ENCODE measurements around the gene AXIN2. TPM values are rescaled to one million over a fixed set of nuclear protein-coding genes. Genes with fewer than 3 reads are reported as not detected.
A peak's percentile ranks its signal among the peaks of the same experiment; 100 is the strongest.

Gene AXIN2
- total RNA-seq, 2 donors from 2014 or later: 32.3 to 54.6 TPM

DNA sequence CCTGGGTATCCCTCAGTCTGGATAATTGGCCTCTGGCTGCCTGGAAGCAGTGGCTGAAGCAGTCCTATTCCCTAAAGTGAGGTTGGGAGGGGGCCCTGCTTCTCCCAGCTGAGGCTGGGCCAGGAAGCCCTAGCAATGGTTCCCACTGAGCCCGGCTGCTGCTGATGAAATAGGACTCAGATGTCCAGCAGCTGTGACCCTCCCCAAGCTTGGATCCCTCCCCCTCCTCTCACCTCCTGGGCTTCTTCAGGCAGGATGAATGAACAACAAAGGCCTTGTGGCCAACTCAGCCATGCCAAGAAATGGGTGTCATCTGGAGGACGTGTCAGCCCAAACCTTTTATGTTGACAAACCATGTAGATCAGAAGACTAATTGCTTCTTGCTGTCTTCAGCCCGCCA is 42.0 kb downstream of the AXIN2 start:
- H3K4me3 ChIP-seq: no peak overlapping the region
- no peaks in the 10 kb centered on the region for H3K36me3 ChIP-seq
- intact Hi-C loops (cut with DNase I): loop anchor here (5.0 kb wide), 2 partner anchors 38 to 52 kb away; no protein-coding TSS in a partner anchor
- no peak overlapping the region for H3K27ac ChIP-seq
- H3K9me3 ChIP-seq: no peaks in the 10 kb centered on the region
- 63% methylated on average over 3 of the region's 3 CpGs for WGBS
- TF ChIP-seq POLR2AphosphoS5 (IDR thresholded peaks at IDR 0.05): no peak
- TF ChIP-seq POLR2A (IDR thresholded peaks at IDR 0.05): no peak
- TF ChIP-seq, protein P1, sequence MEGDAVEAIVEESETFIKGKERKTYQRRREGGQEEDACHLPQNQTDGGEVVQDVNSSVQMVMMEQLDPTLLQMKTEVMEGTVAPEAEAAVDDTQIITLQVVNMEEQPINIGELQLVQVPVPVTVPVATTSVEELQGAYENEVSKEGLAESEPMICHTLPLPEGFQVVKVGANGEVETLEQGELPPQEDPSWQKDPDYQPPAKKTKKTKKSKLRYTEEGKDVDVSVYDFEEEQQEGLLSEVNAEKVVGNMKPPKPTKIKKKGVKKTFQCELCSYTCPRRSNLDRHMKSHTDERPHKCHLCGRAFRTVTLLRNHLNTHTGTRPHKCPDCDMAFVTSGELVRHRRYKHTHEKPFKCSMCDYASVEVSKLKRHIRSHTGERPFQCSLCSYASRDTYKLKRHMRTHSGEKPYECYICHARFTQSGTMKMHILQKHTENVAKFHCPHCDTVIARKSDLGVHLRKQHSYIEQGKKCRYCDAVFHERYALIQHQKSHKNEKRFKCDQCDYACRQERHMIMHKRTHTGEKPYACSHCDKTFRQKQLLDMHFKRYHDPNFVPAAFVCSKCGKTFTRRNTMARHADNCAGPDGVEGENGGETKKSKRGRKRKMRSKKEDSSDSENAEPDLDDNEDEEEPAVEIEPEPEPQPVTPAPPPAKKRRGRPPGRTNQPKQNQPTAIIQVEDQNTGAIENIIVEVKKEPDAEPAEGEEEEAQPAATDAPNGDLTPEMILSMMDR (IDR thresholded peaks at IDR 0.05): no peak
- DNase-seq (ENCODE audit: low spot score): no peak
- H3K4me1 ChIP-seq (replicated peaks): no peaks in the 10 kb centered on the region
- H3K27me3 ChIP-seq (replicated peaks; ENCODE audit: insufficient read depth): no peaks in the 10 kb centered on the region

DNA sequence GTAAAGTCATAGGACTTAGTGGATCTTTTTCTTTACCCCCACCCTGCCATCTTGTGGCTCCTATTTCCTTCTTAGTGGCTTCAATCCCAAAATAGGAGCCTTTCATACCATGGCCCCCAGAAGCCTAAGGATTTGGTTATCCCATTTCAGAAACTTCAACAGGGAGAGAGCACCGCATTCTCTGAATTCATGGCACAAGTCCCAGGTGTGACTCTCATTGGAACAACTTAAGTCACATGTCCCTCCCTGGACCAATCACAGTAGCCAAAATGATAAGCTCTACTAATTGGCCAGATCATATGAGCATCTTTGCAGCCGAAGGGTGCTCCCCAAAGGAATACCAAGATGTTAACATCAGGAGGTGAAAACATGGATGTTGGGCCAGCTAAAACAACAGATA is 43.2 kb downstream of the AXIN2 start:
- WGBS: 87% methylated on average over 2 of the region's 2 CpGs
- no peaks in the 10 kb centered on the region for H3K36me3 ChIP-seq
- intact Hi-C loops (cut with DNase I): loop anchor here (5.0 kb wide), 2 partner anchors 39 to 51 kb away; no protein-coding TSS in a partner anchor
- no peak overlapping the region for H3K4me3 ChIP-seq
- no peak overlapping the region for H3K27ac ChIP-seq
- no peaks in the 10 kb centered on the region for H3K9me3 ChIP-seq
- no peaks in the 10 kb centered on the region for H3K27me3 ChIP-seq (replicated peaks; ENCODE audit: insufficient read depth)
- no peaks in the 10 kb centered on the region for H3K4me1 ChIP-seq (replicated peaks)
- DNase-seq (ENCODE audit: low spot score): no peak
- TF ChIP-seq POLR2AphosphoS5 (IDR thresholded peaks at IDR 0.05) (no peak), POLR2A (IDR thresholded peaks at IDR 0.05) (no peak)
- TF ChIP-seq, protein P1 (IDR thresholded peaks at IDR 0.05): no peak

DNA sequence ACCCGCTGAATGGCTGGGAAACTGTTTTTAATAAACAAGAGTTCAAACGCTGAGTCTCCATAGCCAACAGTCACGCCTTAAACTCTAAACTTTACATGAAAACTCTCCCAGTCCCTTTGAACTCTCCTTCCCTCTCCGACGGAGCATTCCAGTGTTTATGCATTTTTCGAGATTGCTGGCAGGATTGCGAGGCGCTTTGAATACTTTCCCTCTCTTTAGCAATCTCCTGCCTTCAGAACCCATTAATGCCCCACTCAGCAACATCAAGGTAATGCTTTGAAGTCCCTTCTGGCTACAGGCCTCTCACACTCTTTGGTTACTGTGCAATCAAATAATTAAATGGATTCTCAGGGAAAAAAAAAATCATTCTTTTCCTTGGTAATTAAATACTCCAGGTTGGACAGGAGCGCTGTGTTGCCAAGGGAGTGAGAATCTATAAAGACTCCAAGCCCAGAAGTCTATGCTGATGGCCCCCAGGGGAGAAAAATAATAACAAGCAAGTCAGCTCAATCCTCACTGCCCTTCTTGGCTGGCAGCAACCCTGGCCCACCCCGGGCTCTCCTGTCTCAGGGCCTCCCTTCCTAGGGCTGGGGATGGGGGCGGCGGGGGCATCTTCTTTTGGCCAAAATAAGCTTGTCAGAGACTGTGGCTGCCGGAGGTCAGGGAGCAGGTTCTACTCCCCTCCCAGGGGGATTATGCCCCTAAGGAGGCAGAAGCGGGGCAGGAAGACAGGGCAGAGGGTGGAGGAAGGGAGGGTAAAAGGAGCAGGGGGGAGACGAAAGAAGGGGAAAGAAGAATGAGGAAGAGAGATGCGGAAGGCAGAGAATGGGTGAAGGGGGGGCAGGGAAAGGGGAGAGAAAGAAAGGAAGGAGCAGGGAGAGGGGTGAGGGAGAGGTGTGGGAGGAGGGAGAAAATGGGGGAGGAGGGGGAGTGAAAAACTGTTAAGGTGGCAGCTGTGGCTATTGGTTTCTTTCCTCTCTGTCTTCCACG is 45.2 kb downstream of the AXIN2 start:
- Histone ChIP-seq H3K27me3 (replicated peaks; ENCODE audit: insufficient read depth) (no peaks in the 10 kb centered on the region), H3K36me3 (no peaks in the 10 kb centered on the region), H3K4me1 (replicated peaks) (no peaks in the 10 kb centered on the region), H3K9me3 (no peaks in the 10 kb centered on the region), H3K27ac (no peak overlapping the region), H3K4me3 (no peak overlapping the region)
- TF ChIP-seq, protein P1 (IDR thresholded peaks at IDR 0.05): no peak
- no peak for TF ChIP-seq POLR2A (IDR thresholded peaks at IDR 0.05)
- peak; percentile 30 for TF ChIP-seq POLR2AphosphoS5 (IDR thresholded peaks at IDR 0.05)
- DNase-seq (ENCODE audit: low spot score): no peak
- WGBS: 26% methylated on average over 17 of the region's 17 CpGs
- intact Hi-C loops (cut with DNase I): loop anchor here (5.0 kb wide), 2 partner anchors 41 to 49 kb away; no protein-coding TSS in a partner anchor

DNA sequence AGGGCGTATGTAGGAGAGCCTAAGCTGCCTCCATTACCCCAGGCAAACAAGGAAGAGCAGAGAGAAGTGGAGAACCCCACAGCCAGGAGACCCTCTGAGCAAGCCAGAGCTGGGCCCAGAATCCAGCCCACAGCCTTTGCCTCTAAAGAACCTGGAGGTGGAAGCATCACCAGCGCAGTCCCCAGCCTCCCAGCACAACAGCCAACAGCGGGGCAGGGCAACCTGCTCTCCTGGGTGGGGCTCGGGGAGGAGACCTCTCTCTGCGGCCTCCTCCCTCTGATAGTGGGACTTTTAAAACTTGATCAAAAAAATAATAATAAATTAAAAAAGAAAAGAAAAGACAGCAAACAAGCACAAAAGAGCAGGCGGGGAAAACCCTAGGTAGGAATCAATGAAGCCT is 45.9 kb downstream of the AXIN2 start:
- intact Hi-C loops (cut with DNase I): loop anchor here (5.0 kb wide), 2 partner anchors 42 to 48 kb away; no protein-coding TSS in a partner anchor
- Histone ChIP-seq H3K9me3 (no peaks in the 10 kb centered on the region), H3K36me3 (no peaks in the 10 kb centered on the region), H3K4me3 (no peak overlapping the region), H3K27me3 (replicated peaks; ENCODE audit: insufficient read depth) (no peaks in the 10 kb centered on the region), H3K27ac (no peak overlapping the region), H3K4me1 (replicated peaks) (no peaks in the 10 kb centered on the region)
- TF ChIP-seq POLR2AphosphoS5 (IDR thresholded peaks at IDR 0.05): no peak
- TF ChIP-seq, protein P1 (IDR thresholded peaks at IDR 0.05): no peak
- TF ChIP-seq POLR2A (IDR thresholded peaks at IDR 0.05): no peak
- DNase-seq (ENCODE audit: low spot score): no peak
- 59% methylated on average over 6 of the region's 6 CpGs for WGBS
